ENCODE measurements around the gene CPLX1.
"Not testable (repeated sequence)": the region's sequence is repeated elsewhere in the genome, so short reads cannot be mapped to it uniquely, and the experiment has no call there.

Gene CPLX1

GRCh38 chr4:757111-757510 lies 68.8 kb downstream of the CPLX1 start:
- DNase-seq (ENCODE audit: low spot score), result no peak

GRCh38 chr4:754221-755120 lies 71.5 kb downstream of the CPLX1 start:
- DNase-seq (ENCODE audit: low spot score), result no peak

GRCh38 chr4:753186-753585 lies 72.7 kb downstream of the CPLX1 start:
- not testable (repeated sequence) for DNase-seq (ENCODE audit: low spot score)

GRCh38 chr4:752196-752861 lies 73.6 kb downstream of the CPLX1 start:
- DNase-seq (ENCODE audit: low spot score), result no peak

- DNase-seq (ENCODE audit: low spot score), result peak; percentile 42
Observed at GRCh38 chr4:751676-752075, 74.3 kb downstream of the CPLX1 start.

GRCh38 chr4:749698-750666 lies 75.9 kb downstream of the CPLX1 start:
- no peak for DNase-seq (ENCODE audit: low spot score)

GRCh38 chr4:748461-748860 lies 77.5 kb downstream of the CPLX1 start:
- DNase-seq (ENCODE audit: low spot score), result no peak

GRCh38 chr4:747546-748170 lies 78.3 kb downstream of the CPLX1 start:
- DNase-seq (ENCODE audit: low spot score), result no peak

GRCh38 chr4:744212-744841 lies 81.6 kb downstream of the CPLX1 start:
- no peak for DNase-seq (ENCODE audit: low spot score)

- DNase-seq (ENCODE audit: low spot score), result no peak
Observed at GRCh38 chr4:743463-744211, 82.3 kb downstream of the CPLX1 start.

- no peak for DNase-seq (ENCODE audit: low spot score)
Observed at GRCh38 chr4:742742-743311, 83.1 kb downstream of the CPLX1 start.

- no peak for DNase-seq (ENCODE audit: low spot score)
Observed at GRCh38 chr4:742096-742741, 83.7 kb downstream of the CPLX1 start.

GRCh38 chr4:740656-741282 lies 85.2 kb downstream of the CPLX1 start:
- no peak for DNase-seq (ENCODE audit: low spot score)

GRCh38 chr4:740011-740410 lies 85.9 kb downstream of the CPLX1 start:
- no peak for DNase-seq (ENCODE audit: low spot score)

- no peak for DNase-seq (ENCODE audit: low spot score)
Observed at GRCh38 chr4:739569-739968, 86.4 kb downstream of the CPLX1 start.

- DNase-seq (ENCODE audit: low spot score), result no peak
Observed at GRCh38 chr4:738781-739280, 87.1 kb downstream of the CPLX1 start.

- not testable (repeated sequence) for DNase-seq (ENCODE audit: low spot score)
Observed at GRCh38 chr4:736561-736960, 89.4 kb downstream of the CPLX1 start.

- DNase-seq (ENCODE audit: low spot score), result no peak
Observed at GRCh38 chr4:735583-735982, 90.3 kb downstream of the CPLX1 start.
